Medulla oblongata (tissue), 1 donor: Measurements from ENCODE around the gene ISM1.
"Not testable (repeated sequence)": the region's sequence is repeated elsewhere in the genome, so short reads cannot be mapped to it uniquely, and the experiment has no call there.

Source experiments
- DNase-seq: peaks from one replicate; pipeline ENCODE4 v3.0.0-alpha.2; 2015; ENCODE audit errors: extremely low spot score

Gene ISM1

GRCh38 chr20:13221673-13222318, 722 bp downstream of the ISM1 start:
- peak; percentile 32 for DNase-seq

GRCh38 chr20:13222319-13222716, 1.2 kb downstream of the ISM1 start:
- DNase-seq = no peak

GRCh38 chr20:13223736-13224520, 2.9 kb downstream of the ISM1 start:
- DNase-seq = no peak

- no peak for DNase-seq
Observed at GRCh38 chr20:13226367-13226766, 5.3 kb downstream of the ISM1 start.

DNA sequence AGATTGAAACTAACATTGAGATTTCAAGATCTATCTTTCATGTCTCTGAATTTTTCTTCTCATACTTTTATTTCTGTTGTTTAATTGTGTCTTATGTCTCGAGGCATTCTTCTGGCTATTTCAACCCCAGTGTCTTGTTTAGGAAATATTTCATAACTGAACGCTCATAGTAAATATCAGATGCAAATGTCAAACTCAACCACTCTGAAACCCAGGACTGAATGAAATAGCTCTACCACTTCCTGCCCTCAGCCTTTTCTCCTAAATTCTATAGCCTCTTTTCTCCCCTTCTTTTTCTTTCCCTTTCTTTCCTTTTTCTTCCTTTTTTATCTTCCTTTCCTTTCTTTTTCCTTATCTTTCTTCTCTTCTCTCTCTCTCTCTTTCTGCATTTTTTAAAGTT, 7.7 kb downstream of the ISM1 start:
- no peak for DNase-seq

GRCh38 chr20:13229538-13229937, 8.5 kb downstream of the ISM1 start:
- DNase-seq = no peak

DNA sequence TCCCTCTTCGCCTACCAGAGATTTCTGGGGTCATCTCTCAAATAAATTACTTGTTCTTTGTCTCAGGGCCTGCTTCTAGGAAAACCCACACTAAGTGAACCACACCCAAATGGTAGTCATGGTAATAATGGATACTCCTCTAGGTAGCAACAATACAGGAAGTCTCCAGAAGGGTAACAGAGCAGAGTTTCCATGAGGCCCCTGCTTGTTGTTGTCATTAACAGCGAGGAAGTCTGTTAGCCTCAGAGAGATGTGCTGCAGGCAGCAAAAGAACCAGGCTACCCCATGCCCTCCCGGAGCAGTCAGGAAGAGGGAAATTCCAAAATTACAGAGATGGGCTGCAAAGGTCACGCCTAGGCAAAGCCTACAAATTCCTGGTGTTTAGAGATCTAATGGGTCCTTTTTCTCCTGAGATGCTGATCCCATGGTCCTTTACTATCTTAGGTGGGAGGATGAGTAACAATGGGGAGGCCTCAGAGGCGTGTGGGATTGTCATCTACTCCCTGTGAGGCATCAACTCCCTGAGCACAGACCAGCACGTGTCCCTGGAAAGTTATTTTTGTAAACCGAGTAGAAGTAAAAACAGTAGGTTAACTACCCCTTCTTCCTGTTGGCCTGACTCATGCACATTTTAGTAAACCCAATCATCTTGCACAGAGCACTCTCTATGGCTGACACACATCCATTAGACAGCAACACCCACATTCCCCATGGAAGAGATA, 10.1 kb downstream of the ISM1 start:
- no peak for DNase-seq

DNA sequence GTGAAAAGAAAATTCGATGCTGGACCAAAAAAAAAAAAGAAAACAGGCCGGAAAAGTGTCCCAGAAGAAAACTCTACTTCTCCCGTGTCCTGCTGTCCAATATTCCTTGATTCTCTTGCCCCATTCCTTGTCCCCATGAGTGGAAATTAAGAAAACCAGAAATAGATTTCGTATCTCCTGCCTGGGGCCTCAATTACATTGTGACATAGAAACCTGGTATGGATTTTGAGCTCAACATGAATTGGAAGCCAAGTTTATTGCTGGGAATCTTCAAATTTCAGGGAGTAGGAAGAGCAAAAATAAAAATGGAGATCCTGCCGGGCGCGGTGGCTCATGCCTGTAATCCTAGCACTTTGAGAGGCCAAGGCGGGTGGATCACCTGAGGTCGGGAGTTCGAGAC, 11.9 kb downstream of the ISM1 start:
- DNase-seq = no peak

DNA sequence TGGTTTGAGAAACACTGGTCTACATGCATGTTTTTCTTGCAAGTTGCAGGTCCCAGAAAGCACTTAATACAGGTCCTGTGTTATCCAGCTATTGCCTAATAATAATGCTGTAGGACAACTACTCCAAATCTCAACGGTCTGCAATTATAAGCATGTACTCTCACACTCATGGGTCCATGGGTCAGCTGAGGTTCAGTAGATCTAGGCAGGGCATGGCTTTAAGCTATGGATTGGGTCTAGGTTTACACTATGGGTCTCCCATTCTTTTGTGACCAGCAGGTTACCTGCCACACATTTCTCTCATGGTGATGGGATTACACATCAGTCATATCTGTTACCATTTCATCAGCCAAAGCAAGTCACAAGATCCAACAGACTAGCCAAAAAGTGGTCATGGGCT, 13.9 kb downstream of the ISM1 start:
- no peak for DNase-seq

- DNase-seq = not testable (repeated sequence)
Observed at GRCh38 chr20:13236360-13236759, 15.3 kb downstream of the ISM1 start.

DNA sequence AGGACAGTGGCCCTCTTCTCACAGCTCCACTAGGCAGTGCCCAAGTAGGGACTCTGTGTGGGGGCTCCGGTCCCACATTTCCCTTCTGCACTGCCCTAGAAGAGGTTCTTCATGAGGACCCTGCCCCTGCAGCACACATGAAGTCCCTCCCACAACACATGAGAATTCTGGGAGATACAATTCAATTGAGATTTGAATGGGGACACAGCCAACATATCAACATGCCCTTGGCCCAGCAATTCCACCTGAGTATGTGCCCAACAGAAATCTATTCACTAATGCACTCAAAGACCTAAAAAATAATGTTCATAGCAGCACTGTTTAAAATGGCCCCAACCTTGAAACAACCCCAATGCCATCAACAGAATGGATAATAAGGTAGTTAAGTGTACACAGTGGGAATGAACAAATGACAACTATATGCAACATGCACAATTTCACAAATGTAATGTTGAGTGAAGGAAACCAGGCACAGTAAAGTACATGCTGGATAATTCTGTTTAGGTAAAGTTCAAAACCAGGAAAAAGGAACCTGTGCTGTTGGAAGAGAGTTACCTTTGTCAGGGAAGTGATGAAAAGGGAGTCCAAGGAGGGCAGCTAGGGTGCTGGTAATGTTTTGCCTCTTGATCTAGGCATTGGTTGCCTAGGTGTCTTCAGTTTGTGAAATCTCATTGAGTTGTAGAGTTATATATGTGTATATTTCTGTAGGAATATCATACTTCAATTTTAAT, 16.1 kb downstream of the ISM1 start:
- no peak for DNase-seq

DNA sequence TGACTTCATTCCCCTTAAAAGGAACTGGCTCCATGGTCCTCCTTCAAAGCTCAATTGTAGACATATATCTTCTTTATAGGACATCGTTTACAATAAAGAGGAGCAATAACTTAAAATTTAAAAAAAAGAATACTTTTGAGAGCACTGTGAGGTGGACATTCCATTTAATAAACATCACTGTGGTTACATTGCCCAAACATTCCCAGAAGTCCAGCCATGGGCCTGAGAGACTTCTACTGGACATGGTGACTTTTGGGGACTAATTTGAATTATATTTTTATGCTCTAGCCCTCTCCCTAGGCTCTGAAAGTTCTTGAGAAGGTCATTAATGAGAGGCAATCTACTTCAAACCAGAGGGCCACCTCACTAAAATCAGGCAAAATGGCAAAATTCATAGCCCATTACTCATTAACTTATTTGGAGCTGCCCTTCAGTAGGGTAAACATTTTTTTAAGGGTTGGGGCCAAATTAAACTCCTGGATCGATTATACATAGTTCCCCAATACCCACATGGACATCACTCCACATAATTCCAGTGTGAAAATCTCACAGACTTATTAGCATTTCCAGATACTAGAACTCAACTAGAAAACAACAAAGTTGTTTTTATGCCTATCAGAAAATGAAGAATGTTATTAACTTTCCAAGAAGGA, 17.1 kb downstream of the ISM1 start:
- no peak for DNase-seq

DNA sequence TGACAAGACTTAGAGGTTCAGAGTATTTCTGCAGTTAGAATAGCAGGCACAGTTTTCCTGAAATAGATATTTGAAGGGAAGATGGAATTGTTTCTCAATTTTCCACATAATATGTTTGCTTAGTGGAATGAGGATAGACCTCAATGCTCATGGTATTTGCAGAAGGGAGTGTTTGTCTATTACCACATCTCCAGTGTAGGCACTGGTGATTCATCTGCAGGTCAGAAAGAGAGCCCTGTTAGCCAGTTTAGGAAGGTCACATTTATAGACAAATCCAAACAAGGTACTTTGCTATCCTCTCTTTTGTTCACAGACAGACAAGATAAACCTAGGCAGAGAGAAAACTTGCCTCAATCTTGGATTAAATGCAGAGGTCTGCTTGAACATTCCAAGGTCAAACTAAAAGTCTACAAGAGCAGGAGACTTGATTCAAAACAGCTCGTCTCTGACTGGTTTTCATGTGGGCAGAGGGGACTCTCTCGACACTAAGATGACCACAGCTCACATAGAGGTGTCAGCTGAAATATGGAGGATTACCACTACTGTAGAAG, 22.8 kb downstream of the ISM1 start:
- DNase-seq = no peak

DNA sequence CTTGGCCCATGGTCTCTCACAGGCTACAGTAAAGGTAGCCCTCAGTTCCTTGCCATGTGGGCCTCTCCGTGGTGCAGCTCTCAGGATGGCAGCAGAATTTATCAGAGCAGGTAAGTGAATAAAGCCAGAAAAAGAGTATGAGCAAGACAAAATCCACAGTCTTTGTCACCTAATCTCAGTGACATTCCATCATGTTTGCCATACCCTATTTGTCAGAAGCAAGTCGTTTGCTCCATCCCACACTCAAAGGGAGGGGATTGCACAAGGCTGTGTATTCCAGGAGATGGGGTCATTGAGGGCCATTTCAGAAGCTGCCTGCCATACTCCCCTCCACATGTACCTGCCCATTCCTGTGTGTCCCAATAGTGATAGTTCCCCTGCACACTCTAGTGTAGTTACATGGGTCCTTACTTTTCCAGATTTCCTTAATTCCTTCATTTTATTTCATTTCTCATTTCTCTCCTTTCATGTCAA, 24.2 kb downstream of the ISM1 start:
- no peak for DNase-seq

DNA sequence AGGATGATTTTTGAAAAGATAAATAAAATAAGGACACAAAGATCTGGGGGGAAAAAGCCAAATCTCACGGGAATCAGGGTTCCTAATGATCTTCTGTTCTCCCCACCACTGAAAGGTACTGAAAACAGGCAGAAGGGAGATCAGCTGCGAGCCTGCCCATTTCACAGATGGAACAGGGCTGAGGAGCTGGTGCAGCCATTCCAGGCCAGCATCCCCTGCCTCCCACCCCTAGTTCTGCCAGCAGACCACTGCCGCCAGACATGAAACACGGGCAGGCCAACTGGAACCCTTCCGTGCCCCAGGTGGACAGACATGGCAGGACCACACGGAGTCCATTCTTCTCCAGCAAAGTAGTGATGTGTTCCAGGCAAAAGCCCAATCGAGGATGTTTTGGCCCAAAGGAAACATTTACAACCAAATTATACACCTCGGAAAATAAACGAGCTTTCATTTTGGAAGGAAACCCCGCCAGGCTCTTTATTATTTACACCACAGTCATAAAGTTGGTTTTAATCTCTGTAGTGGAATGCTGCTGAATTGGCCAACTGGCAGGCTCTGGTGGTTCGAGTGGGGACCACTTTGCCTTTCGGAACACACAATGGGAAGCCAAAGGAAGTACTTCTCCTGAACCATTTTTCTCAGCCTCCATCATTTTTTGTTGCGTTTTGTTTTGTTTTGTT, 28.2 kb downstream of the ISM1 start:
- no peak for DNase-seq

DNA sequence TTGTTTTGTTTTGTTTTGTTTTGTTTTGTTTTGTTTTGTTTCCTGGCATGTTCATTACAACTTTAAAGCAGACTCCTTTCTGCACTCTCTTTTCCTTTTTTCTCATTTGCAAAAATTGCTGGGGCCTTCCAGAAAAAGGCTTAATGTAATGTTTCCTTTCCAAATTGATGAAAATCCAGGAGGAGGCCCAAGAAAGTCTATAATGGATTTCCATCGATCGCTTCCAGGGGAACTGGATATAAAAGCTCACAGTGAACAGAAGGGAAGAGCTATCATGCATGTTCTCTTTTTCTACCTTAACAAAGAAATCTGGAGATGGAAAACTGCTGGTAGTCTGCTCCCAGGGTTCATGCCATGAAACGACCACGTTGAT, 28.7 kb downstream of the ISM1 start:
- no peak for DNase-seq

GRCh38 chr20:13250251-13250650, 29.2 kb downstream of the ISM1 start:
- peak; percentile 17 for DNase-seq

DNA sequence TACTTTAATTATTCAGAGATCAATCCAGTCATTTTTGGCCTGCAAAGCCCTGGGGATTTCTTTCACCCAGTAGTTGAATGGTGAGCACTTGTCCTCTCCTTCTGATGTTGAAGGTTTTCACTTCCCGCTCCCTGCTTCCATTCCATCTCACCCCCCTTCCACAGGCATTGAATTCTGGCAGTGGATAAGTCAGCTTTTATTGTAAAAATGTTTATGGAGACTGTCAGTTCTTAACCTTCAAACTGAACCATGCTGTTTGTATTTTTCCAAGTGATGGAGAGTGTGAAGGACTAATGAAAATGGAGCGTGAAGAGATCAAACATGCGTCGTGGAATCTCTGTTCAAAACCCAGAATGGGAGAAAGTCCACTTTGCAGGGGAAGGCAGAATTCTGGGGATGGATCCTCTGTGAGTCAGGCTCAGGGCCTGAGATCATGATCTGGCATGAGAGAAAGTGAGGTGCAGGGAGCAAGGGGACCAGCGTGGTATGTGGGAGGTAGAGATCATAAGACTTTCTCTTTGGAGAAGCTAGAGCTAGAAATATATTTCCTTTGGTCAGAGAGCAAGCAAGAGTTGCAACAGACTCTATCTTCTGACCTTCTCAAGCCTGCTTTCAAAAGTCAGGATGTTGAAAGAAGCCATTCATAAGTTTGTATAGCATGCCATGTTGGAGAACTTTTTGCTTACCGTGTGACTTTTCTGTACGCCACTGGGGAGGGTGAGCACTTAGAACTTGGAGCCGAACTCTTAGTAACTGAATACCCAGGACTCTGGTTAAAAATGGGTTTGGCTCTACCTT, 30.2 kb downstream of the ISM1 start:
- no peak for DNase-seq

DNA sequence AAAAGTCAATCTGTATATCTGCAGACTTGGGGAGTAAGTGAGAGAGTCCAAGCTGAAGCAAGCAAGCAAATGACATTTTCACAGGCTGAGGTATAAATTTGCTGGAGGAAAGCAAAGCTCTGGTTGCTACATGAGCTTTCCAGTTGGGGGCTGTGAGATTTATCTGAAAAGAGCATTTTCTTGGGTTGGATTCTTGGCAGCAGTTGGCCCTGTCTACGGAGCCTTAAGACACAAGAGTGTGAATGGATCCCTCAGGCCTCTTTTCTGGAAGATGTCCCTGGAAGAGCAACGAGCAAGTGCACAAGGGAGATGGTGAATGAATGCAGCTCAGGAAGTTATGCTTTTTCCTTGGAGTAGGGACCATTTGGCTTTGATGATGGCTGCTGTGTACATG, 30.8 kb downstream of the ISM1 start:
- DNase-seq = no peak

DNA sequence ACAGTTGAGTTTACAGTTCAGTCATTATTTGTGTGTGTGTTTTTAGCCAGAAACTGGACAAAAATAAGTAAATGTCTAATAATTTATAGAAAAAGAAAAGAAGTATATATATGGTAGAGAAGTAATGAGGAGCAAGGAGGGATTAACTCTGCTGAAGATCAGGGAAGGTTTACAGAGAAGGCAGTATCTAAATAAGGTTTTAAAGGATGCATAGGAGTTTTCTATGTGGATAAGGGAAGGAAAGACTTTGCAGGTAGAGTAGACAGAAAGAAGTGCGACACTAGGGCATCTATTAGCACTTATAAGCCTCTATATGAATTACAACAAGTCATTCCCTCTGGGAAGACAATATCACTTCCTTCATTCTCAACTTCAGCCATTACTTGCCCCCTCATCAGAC, 34.3 kb downstream of the ISM1 start:
- no peak for DNase-seq
